MM.1S (cell line): ENCODE data around the gene TMEM175.

Source experiments
- DNase-seq: peaks from one replicate; pipeline ENCODE4 v3.0.0-alpha.2; 2015
- H2AFZ ChIP-seq: fragments of 300-600 bp; sonication (generic); 2 replicates; pipeline ENCODE4 v1.6.0; 2016; ENCODE audit warnings: antibody characterized with exemption, low read length
- H3F3A ChIP-seq: fragments of 300-600 bp; sonication (generic); 2 replicates; pipeline ENCODE4 v1.6.1; 2016; ENCODE audit warnings: mild to moderate bottlenecking, antibody characterized with exemption, low read length, moderate library complexity, mixed read lengths; ENCODE audit not compliant: insufficient read depth
- H3K27ac ChIP-seq: fragments of 300-600 bp; sonication (generic); 2 replicates; pipeline ENCODE4 v1.5.1; 2016; ENCODE audit warnings: mild to moderate bottlenecking, low read length
- H3K27me3 ChIP-seq: fragments of 300-600 bp; sonication (generic); replicated peaks from 2 replicates; pipeline ENCODE4 v1.6.0; 2016; ENCODE audit warnings: low read length; ENCODE audit not compliant: insufficient read depth
- H3K36me3 ChIP-seq: fragments of 300-600 bp; sonication (generic); replicated peaks from 2 replicates; pipeline ENCODE4 v1.6.1; 2016; ENCODE audit warnings: mild to moderate bottlenecking, low read length, mixed read lengths; ENCODE audit not compliant: insufficient read depth
- H3K4me1 ChIP-seq: fragments of 300-600 bp; sonication (generic); 2 replicates; pipeline ENCODE4 v1.6.1; 2016; ENCODE audit warnings: low read length, mixed read lengths
- H3K4me2 ChIP-seq: fragments of 300-600 bp; sonication (generic); 2 replicates; pipeline ENCODE4 v1.6.0; 2016; ENCODE audit warnings: low read depth, low read length
- H3K4me3 ChIP-seq: fragments of 300-600 bp; sonication (generic); 2 replicates; pipeline ENCODE4 v1.5.1; 2016; ENCODE audit warnings: low read length, mixed read lengths
- H3K79me2 ChIP-seq: fragments of 300-600 bp; sonication (generic); 2 replicates; pipeline ENCODE4 v1.6.1; 2016; ENCODE audit warnings: mixed run types, low read length, mixed read lengths
- H3K9ac ChIP-seq: fragments of 300-600 bp; sonication (generic); 2 replicates; pipeline ENCODE4 v1.6.1; 2016; ENCODE audit warnings: low read length, mixed read lengths
- H3K9me2 ChIP-seq: fragments of 300-600 bp; sonication (generic); replicated peaks from 2 replicates; pipeline ENCODE4 v1.6.1; 2016; ENCODE audit warnings: mild to moderate bottlenecking, low read length, mixed read lengths; ENCODE audit not compliant: insufficient read depth
- H3K9me3 ChIP-seq: fragments of 300-600 bp; sonication (generic); replicated peaks from 2 replicates; pipeline ENCODE4 v1.6.1; 2016; ENCODE audit warnings: mild to moderate bottlenecking, low read length, mixed read lengths; ENCODE audit not compliant: insufficient read depth
- H4K20me1 ChIP-seq: fragments of 300-600 bp; sonication (generic); 2 replicates; pipeline ENCODE4 v1.6.1; 2016; ENCODE audit warnings: mild to moderate bottlenecking, low read length, moderate library complexity, mixed read lengths; ENCODE audit not compliant: insufficient read depth
- CTCF ChIP-seq: fragments of 300-600 bp; sonication (generic); IDR thresholded peaks from 2 replicates; pipeline ENCODE4 v1.5.1; 2016; ENCODE audit warnings: antibody characterized with exemption, low read length, mixed read lengths
- EZH2 ChIP-seq: fragments of 300-600 bp; sonication (generic); optimal IDR thresholded peaks from 2 replicates; pipeline ENCODE3; 2017; ENCODE audit warnings: low read depth, mild to moderate bottlenecking, antibody characterized with exemption, low read length, mixed read lengths
- EZH2phosphoT487 ChIP-seq: fragments of 300-600 bp; sonication (generic); IDR thresholded peaks from 2 replicates; pipeline ENCODE4 v1.6.1; 2018; ENCODE audit warnings: antibody characterized with exemption, low read length

The TMEM175 gene

DNA sequence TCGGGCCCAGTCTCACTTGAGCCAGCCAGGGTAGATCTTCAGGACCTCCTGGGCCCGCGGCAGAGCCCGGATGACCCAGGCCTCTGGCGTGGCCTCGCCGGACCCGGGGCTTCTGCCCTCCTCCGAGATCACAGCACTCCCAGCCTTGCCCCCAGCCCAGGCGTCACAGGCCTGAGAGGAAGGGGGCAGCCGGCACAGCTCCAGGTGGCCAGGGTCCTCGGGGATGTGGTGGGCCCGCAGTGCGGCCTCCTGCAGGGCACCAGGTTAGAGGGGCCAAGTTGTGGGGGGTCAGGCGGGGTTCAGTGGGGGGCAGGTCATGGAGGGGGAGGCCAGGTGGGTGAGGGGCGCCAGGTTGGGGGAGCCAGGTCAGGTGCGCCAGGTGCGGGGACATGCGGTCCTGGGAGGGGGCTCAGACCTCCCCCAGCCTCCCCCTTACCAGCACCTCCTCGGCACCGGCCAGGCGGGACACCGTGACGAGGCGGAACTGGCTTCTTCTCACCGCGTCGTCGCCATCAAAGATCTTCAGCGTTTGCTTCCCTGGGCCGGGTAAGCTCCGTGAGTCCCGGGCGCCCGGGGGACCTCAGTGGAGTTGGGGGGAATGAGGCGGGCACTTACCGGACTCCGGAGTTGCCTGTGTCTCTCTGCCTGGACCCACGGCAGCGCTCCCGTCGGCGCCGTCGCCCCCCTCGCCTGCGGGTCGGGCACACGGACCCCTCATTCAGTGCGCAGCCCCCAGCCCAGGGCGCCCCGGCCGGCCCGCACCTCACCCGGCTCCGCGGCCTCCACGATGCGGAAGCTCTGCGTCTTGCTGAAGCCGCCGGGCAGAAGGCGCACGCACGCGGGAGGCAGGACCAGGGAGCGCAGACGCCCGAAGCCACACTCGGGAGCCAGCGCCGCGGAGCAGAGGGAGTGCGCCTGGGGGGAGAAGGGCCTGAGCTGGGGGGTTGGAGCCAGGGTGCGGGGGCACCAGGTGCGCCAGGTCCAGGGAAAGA is 35.1 kb downstream of the TMEM175 start:
- Histone ChIP-seq H2AFZ (no peak overlapping the region), H3K4me3 (no peak overlapping the region), H3K27me3 (no peaks in the 10 kb centered on the region), H3K4me2 (no peak overlapping the region), H3K9me3 (no peaks in the 10 kb centered on the region), H3K9me2 (no peaks in the 10 kb centered on the region), H3K9ac (no peak overlapping the region), H3K4me1 (no peaks in the 10 kb centered on the region), H3K79me2 (no peaks in the 10 kb centered on the region), H4K20me1 (no peaks in the 10 kb centered on the region), H3K27ac (no peak overlapping the region), H3K36me3 (no peaks in the 10 kb centered on the region), H3F3A (no peaks in the 10 kb centered on the region)
- TF ChIP-seq EZH2phosphoT487 (no peak), CTCF (no peak), EZH2 (no peak)
- no peak for DNase-seq

GRCh38 chr4:968221-968620 is 36.0 kb downstream of the TMEM175 start:
- Histone ChIP-seq H3K9me3 (no peaks in the 10 kb centered on the region), H3K4me3 (no peak overlapping the region), H3K27me3 (no peaks in the 10 kb centered on the region), H3K4me2 (no peak overlapping the region), H3K27ac (no peak overlapping the region), H2AFZ (no peak overlapping the region), H3F3A (no peaks in the 10 kb centered on the region), H3K79me2 (no peaks in the 10 kb centered on the region), H3K9ac (no peak overlapping the region), H3K9me2 (no peaks in the 10 kb centered on the region), H3K4me1 (no peaks in the 10 kb centered on the region), H4K20me1 (no peaks in the 10 kb centered on the region), H3K36me3 (no peaks in the 10 kb centered on the region)
- TF ChIP-seq CTCF (no peak), EZH2 (no peak), EZH2phosphoT487 (no peak)
- no peak for DNase-seq

- Histone ChIP-seq H3K79me2 (no peaks in the 10 kb centered on the region), H3F3A (no peaks in the 10 kb centered on the region), H3K9me3 (no peaks in the 10 kb centered on the region), H3K36me3 (no peaks in the 10 kb centered on the region), H4K20me1 (no peaks in the 10 kb centered on the region), H3K27me3 (no peaks in the 10 kb centered on the region), H3K4me2 (no peak overlapping the region), H3K27ac (no peak overlapping the region), H3K4me1 (no peaks in the 10 kb centered on the region), H3K4me3 (no peak overlapping the region), H3K9ac (no peak overlapping the region), H2AFZ (no peak overlapping the region), H3K9me2 (no peaks in the 10 kb centered on the region)
- no peak for TF ChIP-seq EZH2phosphoT487
- TF ChIP-seq EZH2, result no peak
- TF ChIP-seq CTCF, result no peak
- no peak for DNase-seq
Observed at GRCh38 chr4:968621-969394, 36.5 kb downstream of the TMEM175 start.
